ENCODE data around the gene ZNF888.

GRCh38 chr19:52957591-52957990 lies 34.4 kb upstream of the ZNF888 start:
- TF ChIP-seq CTCF (IDR thresholded peaks at IDR 0.05; ENCODE audit: low read length) = no peak
- TF ChIP-seq EZH2 (IDR thresholded peaks at IDR 0.05; ENCODE audit: borderline replicate concordance, low read length) = no peak

Data from OCI-LY1 (cell line).